Panc1 (cell line): Measurements from ENCODE around the gene PIP4K2A. TPM values are rescaled to one million over a fixed set of nuclear protein-coding genes. Genes with fewer than 3 reads are reported as not detected.

ENCODE experiments used
- ATAC-seq: fragments of 200-7000 bp; cut with Tn5 transposase; 2 replicates; pipeline ENCODE4 v1.9.1; 2020; ENCODE audit warnings: mild to moderate bottlenecking, moderate library complexity
- BruUV-seq: library from RNA; stranded (reverse); fragments of 400-500 nt; replicated peaks from 2 replicates; lab custom pipeline; 2021; lab: Mats Ljungman, UMichigan
- CTCF ChIA-PET: fragments of 300-600 bp; sonication (Branson Sonifier 250); formaldehyde crosslinking; loops from one replicate; lab custom pipeline; 2022; ENCODE audit warnings: antibody characterized with exemption; lab: Charles Lee
- POLR2A ChIA-PET: fragments of 300-600 bp; sonication (Branson Sonifier 250); formaldehyde crosslinking; loops from one replicate; lab custom pipeline; 2022; ENCODE audit warnings: antibody characterized with exemption; lab: Charles Lee
- DNase-seq: peaks from one replicate; pipeline ENCODE4 v3.0.0-alpha.2; 2010; ENCODE audit warnings: low read depth, low spot score
- H3K27ac ChIP-seq: 2 replicates; pipeline ENCODE4 v1.5.1; 2011; ENCODE audit warnings: mild to moderate bottlenecking, low read length, inconsistent platforms
- H3K27me3 ChIP-seq: fragments of 200-500 bp; sonication (Bioruptor generic); 2 replicates; pipeline ENCODE4 v1.6.0; 2014; ENCODE audit warnings: low read length, inconsistent platforms; ENCODE audit not compliant: control insufficient read depth, insufficient read depth
- H3K36me3 ChIP-seq: fragments of 200-500 bp; sonication (Bioruptor generic); 2 replicates; pipeline ENCODE4 v1.5.1; 2014; ENCODE audit warnings: inconsistent platforms, mild to moderate bottlenecking, low read length, moderate library complexity; ENCODE audit not compliant: control insufficient read depth, insufficient read depth
- H3K4me1 ChIP-seq: 2 replicates; pipeline ENCODE4 v1.5.1; 2011; ENCODE audit warnings: inconsistent platforms, mild to moderate bottlenecking, low read length, moderate library complexity; ENCODE audit not compliant: control insufficient read depth, insufficient read depth
- H3K4me3 ChIP-seq, 2 experiments: 2 replicates each; pipeline ENCODE4 v1.5.1; 2011 to 2012; ENCODE audit warnings: low read depth in 2 of 2, low read length in 2 of 2, mild to moderate bottlenecking in 2 of 2, inconsistent platforms in 1 of 2, moderate library complexity in 1 of 2
- H3K9me3 ChIP-seq: fragments of 200-500 bp; sonication (Bioruptor generic); 2 replicates; pipeline ENCODE4 v1.5.1; 2014; ENCODE audit warnings: low read depth, mild to moderate bottlenecking, inconsistent platforms, low read length, moderate library complexity; ENCODE audit not compliant: control insufficient read depth, insufficient read depth
- POLR2AphosphoS5 ChIP-seq: IDR thresholded peaks from 2 replicates; pipeline ENCODE4 v1.6.1; 2012; ENCODE audit warnings: mild to moderate bottlenecking, low read depth, low read length, moderate library complexity
- REST ChIP-seq, 2 experiments: IDR thresholded peaks; 2 replicates each; pipeline ENCODE4 v1.6.1; 2011 to 2012; ENCODE audit warnings: low read depth in 2 of 2, control low read depth in 1 of 2, low read length in 1 of 2, mild to moderate bottlenecking in 1 of 2, moderate library complexity in 1 of 2; ENCODE audit not compliant: insufficient read depth in 1 of 2
- SIN3A ChIP-seq: IDR thresholded peaks from 2 replicates; pipeline ENCODE4 v1.6.1; 2012; ENCODE audit warnings: low read depth, mild to moderate bottlenecking, low read length, moderate library complexity, borderline replicate concordance; ENCODE audit not compliant: insufficient read depth
- TCF7L2 ChIP-seq: IDR thresholded peaks from 2 replicates; pipeline ENCODE4 v1.6.1; 2011; ENCODE audit warnings: mild to moderate bottlenecking, low read depth, low read length, inconsistent platforms
- in situ Hi-C: cut with HindIII; loops from 2 replicates; pipeline ENCODE4 v1.10.0; 2016; ENCODE audit warnings: low sequenced_read_pairs, low pct_unique_long_range_greater_than_20kb
- intact Hi-C: fragments of 100-400 bp; cut with micrococcal nuclease; formaldehyde crosslinking; loops from one replicate; pipeline ENCODE4 v1.10.0; 2022; ENCODE audit not compliant: unreplicated experiment
- total RNA-seq: library from RNA; stranded (reverse); gene quantifications from one replicate; pipeline ENCODE4 v1.2.1, GENCODE V29; 2021; ENCODE audit not compliant: unreplicated experiment
- TF ChIP-seq, protein P1 (sequence below): fragments of 450-650 bp; IDR thresholded peaks from 2 replicates; pipeline ENCODE4 v1.5.1; 2017; ENCODE audit warnings: mild to moderate bottlenecking

Gene PIP4K2A
- total RNA-seq, 1 experiment from 2014 or later, result 25.2 TPM

DNA sequence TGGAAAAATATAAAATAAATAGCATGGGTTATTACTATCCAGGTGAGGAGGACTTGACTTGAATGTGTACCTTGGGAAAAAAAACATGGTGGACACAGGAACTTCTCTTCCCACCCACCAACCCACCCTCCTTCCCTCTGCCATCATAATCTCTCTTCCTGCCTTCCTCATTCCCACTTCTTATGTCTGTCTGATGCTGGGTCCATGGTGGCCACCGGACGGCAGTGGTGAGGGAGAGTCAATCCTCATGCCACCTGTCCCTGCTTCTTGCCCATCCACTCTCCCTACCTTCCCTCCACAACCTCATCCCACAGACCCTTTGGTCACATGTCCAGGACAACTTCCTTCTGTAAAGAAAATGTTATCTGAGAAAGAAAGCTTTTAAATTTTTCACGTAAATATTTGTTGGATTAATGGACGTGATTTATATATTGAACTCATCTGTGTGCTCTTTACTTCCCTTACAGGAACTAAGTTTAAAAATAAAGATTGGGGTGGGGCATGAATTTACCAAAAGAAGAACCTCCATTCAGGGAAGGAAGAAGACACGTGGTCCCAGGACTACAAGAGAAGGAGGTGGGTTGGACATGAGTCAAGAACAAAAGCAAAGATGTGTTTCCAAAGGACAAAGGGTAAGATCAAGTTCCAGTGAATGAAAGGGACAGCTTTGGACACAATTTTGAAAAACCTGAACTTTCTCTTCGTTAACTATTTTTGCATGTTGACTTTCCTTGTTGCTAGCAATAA lies 104.5 kb downstream of the PIP4K2A start:
- DNase-seq, result no peak
- H3K4me3 ChIP-seq, result no peak overlapping the region
- H3K27me3 ChIP-seq, result no peaks in the 10 kb centered on the region
- H3K27ac ChIP-seq, result no peak overlapping the region
- POLR2A ChIA-PET, result interaction anchor here (0.7 to 0.9 kb wide), 2 partner anchors 9 to 59 kb away, joined by 3 read pairs; no protein-coding TSS in a partner anchor
- ATAC-seq, result no peak
- CTCF ChIA-PET, result no interaction called here
- intact Hi-C loops (no loop called here), in situ Hi-C loops (no loop called here)
- TF ChIP-seq SIN3A, result no peak
- no peak for TF ChIP-seq POLR2AphosphoS5
- TF ChIP-seq TCF7L2, result no peak
- TF ChIP-seq, protein P1, sequence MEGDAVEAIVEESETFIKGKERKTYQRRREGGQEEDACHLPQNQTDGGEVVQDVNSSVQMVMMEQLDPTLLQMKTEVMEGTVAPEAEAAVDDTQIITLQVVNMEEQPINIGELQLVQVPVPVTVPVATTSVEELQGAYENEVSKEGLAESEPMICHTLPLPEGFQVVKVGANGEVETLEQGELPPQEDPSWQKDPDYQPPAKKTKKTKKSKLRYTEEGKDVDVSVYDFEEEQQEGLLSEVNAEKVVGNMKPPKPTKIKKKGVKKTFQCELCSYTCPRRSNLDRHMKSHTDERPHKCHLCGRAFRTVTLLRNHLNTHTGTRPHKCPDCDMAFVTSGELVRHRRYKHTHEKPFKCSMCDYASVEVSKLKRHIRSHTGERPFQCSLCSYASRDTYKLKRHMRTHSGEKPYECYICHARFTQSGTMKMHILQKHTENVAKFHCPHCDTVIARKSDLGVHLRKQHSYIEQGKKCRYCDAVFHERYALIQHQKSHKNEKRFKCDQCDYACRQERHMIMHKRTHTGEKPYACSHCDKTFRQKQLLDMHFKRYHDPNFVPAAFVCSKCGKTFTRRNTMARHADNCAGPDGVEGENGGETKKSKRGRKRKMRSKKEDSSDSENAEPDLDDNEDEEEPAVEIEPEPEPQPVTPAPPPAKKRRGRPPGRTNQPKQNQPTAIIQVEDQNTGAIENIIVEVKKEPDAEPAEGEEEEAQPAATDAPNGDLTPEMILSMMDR, result no peak
- TF ChIP-seq REST (IDR thresholded peaks at IDR 0.05; ENCODE audit: insufficient read depth in 1 of 2, low read depth in 2 of 2, low read length in 1 of 2), result no peak
- no peaks in the 10 kb centered on the region for H3K4me1 ChIP-seq
- H3K9me3 ChIP-seq, result no peaks in the 10 kb centered on the region
- H3K36me3 ChIP-seq, result no peaks in the 10 kb centered on the region; the same call in 1 of the 2 replicates
- BruUV-seq, result no TSS peak

- Histone ChIP-seq H3K4me3 (no peak overlapping the region), H3K27me3 (no peaks in the 10 kb centered on the region), H3K27ac (no peak overlapping the region), H3K9me3 (no peaks in the 10 kb centered on the region), H3K36me3 (no peaks in the 10 kb centered on the region; the same call in 1 of the 2 replicates), H3K4me1 (no peaks in the 10 kb centered on the region)
- DNase-seq (no peak), ATAC-seq (no peak)
- no TSS peak for BruUV-seq
- POLR2A ChIA-PET, result no interaction called here
- TF ChIP-seq TCF7L2 (no peak), REST (IDR thresholded peaks at IDR 0.05; ENCODE audit: insufficient read depth in 1 of 2, low read depth in 2 of 2, low read length in 1 of 2) (no peak), SIN3A (no peak), POLR2AphosphoS5 (no peak)
- TF ChIP-seq, protein P1, result no peak
- in situ Hi-C loops, result no loop called here
- CTCF ChIA-PET, result no interaction called here
- intact Hi-C loops, result no loop called here
These were observed 105.1 kb downstream of the PIP4K2A start for GRCh38 chr10:22609251-22609650.
